ENCODE measurements around the gene SLC4A1. TPM values are rescaled to one million over a fixed set of nuclear protein-coding genes. Genes with fewer than 3 reads are reported as not detected.

Gene SLC4A1
- total and polyA plus RNA-seq, 2 of the 13 experiments (the other 11 are each of a cell fraction or from before 2014, with no cell fraction given): not detected

DNA sequence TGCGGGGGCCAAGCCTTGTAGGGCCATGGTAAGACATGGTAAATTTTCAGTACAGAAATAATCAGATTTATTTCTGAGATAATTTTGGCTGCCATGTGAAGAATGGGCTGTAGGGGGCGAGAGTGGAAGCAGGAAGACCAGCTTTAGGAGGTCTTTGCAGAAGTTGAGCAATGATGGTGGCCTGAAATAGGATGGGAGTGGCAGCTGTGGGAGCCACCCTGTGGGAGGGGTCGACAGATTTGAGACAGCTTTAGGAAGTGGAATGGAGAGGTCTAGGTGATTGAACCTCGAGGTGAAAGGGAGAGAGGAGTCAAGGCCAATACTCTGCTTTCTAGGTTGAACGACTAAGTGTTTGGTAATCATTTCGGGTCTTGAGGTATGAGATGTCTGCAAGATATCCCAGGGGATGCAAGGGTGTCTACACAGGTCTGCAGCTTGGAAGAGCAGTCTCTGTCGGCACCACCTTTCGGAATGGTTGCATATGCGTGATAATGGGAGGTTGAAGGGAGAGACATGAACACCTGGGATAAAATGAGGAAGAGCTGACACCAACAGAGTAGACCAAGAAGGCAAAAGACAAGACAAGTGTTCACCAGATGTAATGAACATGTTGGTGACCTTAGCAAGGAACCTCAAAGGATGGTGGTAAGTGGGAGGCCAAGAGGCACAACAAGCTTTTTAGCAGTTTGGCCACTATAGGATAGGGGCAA lies 64.0 kb downstream of the SLC4A1 start (continued):
- TF ChIP-seq, protein P1, sequence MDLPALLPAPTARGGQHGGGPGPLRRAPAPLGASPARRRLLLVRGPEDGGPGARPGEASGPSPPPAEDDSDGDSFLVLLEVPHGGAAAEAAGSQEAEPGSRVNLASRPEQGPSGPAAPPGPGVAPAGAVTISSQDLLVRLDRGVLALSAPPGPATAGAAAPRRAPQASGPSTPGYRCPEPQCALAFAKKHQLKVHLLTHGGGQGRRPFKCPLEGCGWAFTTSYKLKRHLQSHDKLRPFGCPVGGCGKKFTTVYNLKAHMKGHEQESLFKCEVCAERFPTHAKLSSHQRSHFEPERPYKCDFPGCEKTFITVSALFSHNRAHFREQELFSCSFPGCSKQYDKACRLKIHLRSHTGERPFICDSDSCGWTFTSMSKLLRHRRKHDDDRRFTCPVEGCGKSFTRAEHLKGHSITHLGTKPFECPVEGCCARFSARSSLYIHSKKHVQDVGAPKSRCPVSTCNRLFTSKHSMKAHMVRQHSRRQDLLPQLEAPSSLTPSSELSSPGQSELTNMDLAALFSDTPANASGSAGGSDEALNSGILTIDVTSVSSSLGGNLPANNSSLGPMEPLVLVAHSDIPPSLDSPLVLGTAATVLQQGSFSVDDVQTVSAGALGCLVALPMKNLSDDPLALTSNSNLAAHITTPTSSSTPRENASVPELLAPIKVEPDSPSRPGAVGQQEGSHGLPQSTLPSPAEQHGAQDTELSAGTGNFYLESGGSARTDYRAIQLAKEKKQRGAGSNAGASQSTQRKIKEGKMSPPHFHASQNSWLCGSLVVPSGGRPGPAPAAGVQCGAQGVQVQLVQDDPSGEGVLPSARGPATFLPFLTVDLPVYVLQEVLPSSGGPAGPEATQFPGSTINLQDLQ (CRISPR knock-in tag; IDR thresholded peaks at IDR 0.05): no peak
- TF ChIP-seq ZBTB38 (CRISPR knock-in tag; IDR thresholded peaks at IDR 0.05): no peak
- TF ChIP-seq SIN3B (IDR thresholded peaks at IDR 0.05; ENCODE audit: low read length): no peak
- no peak for TF ChIP-seq RFXANK (CRISPR knock-in tag; IDR thresholded peaks at IDR 0.05)
- TF ChIP-seq, protein P2, sequence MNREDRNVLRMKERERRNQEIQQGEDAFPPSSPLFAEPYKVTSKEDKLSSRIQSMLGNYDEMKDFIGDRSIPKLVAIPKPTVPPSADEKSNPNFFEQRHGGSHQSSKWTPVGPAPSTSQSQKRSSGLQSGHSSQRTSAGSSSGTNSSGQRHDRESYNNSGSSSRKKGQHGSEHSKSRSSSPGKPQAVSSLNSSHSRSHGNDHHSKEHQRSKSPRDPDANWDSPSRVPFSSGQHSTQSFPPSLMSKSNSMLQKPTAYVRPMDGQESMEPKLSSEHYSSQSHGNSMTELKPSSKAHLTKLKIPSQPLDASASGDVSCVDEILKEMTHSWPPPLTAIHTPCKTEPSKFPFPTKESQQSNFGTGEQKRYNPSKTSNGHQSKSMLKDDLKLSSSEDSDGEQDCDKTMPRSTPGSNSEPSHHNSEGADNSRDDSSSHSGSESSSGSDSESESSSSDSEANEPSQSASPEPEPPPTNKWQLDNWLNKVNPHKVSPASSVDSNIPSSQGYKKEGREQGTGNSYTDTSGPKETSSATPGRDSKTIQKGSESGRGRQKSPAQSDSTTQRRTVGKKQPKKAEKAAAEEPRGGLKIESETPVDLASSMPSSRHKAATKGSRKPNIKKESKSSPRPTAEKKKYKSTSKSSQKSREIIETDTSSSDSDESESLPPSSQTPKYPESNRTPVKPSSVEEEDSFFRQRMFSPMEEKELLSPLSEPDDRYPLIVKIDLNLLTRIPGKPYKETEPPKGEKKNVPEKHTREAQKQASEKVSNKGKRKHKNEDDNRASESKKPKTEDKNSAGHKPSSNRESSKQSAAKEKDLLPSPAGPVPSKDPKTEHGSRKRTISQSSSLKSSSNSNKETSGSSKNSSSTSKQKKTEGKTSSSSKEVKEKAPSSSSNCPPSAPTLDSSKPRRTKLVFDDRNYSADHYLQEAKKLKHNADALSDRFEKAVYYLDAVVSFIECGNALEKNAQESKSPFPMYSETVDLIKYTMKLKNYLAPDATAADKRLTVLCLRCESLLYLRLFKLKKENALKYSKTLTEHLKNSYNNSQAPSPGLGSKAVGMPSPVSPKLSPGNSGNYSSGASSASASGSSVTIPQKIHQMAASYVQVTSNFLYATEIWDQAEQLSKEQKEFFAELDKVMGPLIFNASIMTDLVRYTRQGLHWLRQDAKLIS (CRISPR knock-in tag; IDR thresholded peaks at IDR 0.05): no peak
- no peak for TF ChIP-seq SOX13 (IDR thresholded peaks at IDR 0.05)
- TF ChIP-seq SOX13 (CRISPR knock-in tag; conservative IDR thresholded peaks at IDR 0.05 in 1 of 2, IDR thresholded peaks at IDR 0.05 in 1 of 2): no peak
- TF ChIP-seq TCF7 (IDR thresholded peaks at IDR 0.05; ENCODE audit: low read depth): no peak
- 0 out of 2 replicates have a peak, but pooled peaks have one; percentile 32 for TF ChIP-seq TEAD2 (CRISPR knock-in tag; IDR thresholded peaks at IDR 0.05)
- TF ChIP-seq HHEX (CRISPR knock-in tag; IDR thresholded peaks at IDR 0.05): no peak
- TF ChIP-seq ETV6 (CRISPR knock-in tag; conservative IDR thresholded peaks at IDR 0.05): no peak
- no peak for TF ChIP-seq ZNF737 (CRISPR knock-in tag; IDR thresholded peaks at IDR 0.05; ENCODE audit: borderline replicate concordance)
- no peak for TF ChIP-seq IKZF4 (CRISPR knock-in tag; IDR thresholded peaks at IDR 0.05; ENCODE audit: borderline replicate concordance, low read depth, not compliant biosample characterization)
- 0 out of 2 replicates have a peak, but pooled peaks have one; percentile 11 for TF ChIP-seq FOXA3 (CRISPR knock-in tag; IDR thresholded peaks at IDR 0.05)
- no peak for TF ChIP-seq ARNT (IDR thresholded peaks at IDR 0.05)
- TF ChIP-seq ZNF547 (CRISPR knock-in tag; IDR thresholded peaks at IDR 0.05): no peak
- 0 out of 2 replicates have a peak, but pooled peaks have one; percentile 38 for TF ChIP-seq ERF (CRISPR knock-in tag; IDR thresholded peaks at IDR 0.05)
- TF ChIP-seq ZNF674 (CRISPR knock-in tag; IDR thresholded peaks at IDR 0.05; ENCODE audit: low read depth): no peak
- TF ChIP-seq NR2C2 (CRISPR knock-in tag; IDR thresholded peaks at IDR 0.05; ENCODE audit: borderline replicate concordance): peak; percentile 28; the same call in 1 of the 2 replicates
- no peak for TF ChIP-seq ZNF670 (CRISPR knock-in tag; IDR thresholded peaks at IDR 0.05; ENCODE audit: borderline replicate concordance)
- TF ChIP-seq ZNF431 (CRISPR knock-in tag; IDR thresholded peaks at IDR 0.05; ENCODE audit: borderline replicate concordance, low read depth): no peak
- TF ChIP-seq, protein P3, sequence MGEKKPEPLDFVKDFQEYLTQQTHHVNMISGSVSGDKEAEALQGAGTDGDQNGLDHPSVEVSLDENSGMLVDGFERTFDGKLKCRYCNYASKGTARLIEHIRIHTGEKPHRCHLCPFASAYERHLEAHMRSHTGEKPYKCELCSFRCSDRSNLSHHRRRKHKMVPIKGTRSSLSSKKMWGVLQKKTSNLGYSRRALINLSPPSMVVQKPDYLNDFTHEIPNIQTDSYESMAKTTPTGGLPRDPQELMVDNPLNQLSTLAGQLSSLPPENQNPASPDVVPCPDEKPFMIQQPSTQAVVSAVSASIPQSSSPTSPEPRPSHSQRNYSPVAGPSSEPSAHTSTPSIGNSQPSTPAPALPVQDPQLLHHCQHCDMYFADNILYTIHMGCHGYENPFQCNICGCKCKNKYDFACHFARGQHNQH (CRISPR knock-in tag; IDR thresholded peaks at IDR 0.05): peak; percentile 37; the same call in 1 of the 2 replicates
- TF ChIP-seq ZNF775 (CRISPR knock-in tag; IDR thresholded peaks at IDR 0.05; ENCODE audit: borderline replicate concordance): no peak
- TF ChIP-seq CEBPB (IDR thresholded peaks at IDR 0.05; ENCODE audit: borderline replicate concordance, low read depth, low read length): peak; percentile 92
